HUES6 (cell line): ENCODE measurements around the gene CTNND2.

Experiments used
- H3K27ac ChIP-seq: 2 replicates; pipeline ENCODE4 v1.7.0; 2013; ENCODE audit warnings: low read depth, mild to moderate bottlenecking, low read length, inconsistent platforms
- H3K27me3 ChIP-seq: 2 replicates; pipeline ENCODE4 v1.6.1; 2013; ENCODE audit warnings: low read length; ENCODE audit not compliant: control insufficient read depth, insufficient read depth
- H3K36me3 ChIP-seq: 2 replicates; pipeline ENCODE4 v1.6.1; 2013; ENCODE audit warnings: low read length; ENCODE audit not compliant: control insufficient read depth, insufficient read depth
- H3K4me1 ChIP-seq: 2 replicates; pipeline ENCODE4 v1.6.1; 2013; ENCODE audit warnings: low read length; ENCODE audit not compliant: control insufficient read depth, insufficient read depth
- H3K4me3 ChIP-seq: 2 replicates; pipeline ENCODE4 v1.5.1; 2013; ENCODE audit warnings: low read depth, low read length
- H3K9ac ChIP-seq: one replicate; pipeline ENCODE4 v1.6.1; 2013; ENCODE audit warnings: mild to moderate bottlenecking, low read length
- H3K9me3 ChIP-seq: 2 replicates; pipeline ENCODE4 v1.6.1; 2013; ENCODE audit warnings: low read depth, low read length; ENCODE audit not compliant: control insufficient read depth, insufficient read depth

CTNND2 gene

GRCh38 chr5:10923310-10923709 is 980.9 kb downstream of the CTNND2 start:
- no peak overlapping the region for H3K4me3 ChIP-seq
- no peak overlapping the region for H3K27ac ChIP-seq
- no peak overlapping the region for H3K9ac ChIP-seq

More at GRCh38 chr5:10923310-10923709, 980.9 kb downstream of the CTNND2 start:
- H3K36me3 ChIP-seq, result no peaks in the 10 kb centered on the region
- no peaks in the 10 kb centered on the region for H3K4me1 ChIP-seq
- peaks cover 3% of the 10 kb centered on the region; the same call in 1 of the 2 replicates for H3K9me3 ChIP-seq
- no peaks in the 10 kb centered on the region for H3K27me3 ChIP-seq
